DOHH2 (cell line): ENCODE measurements around the gene ATP2A3.

ENCODE experiments used
- H3F3A ChIP-seq: fragments of 200-600 bp; sonication (generic), shearing (Covaris generic); 2 replicates; pipeline ENCODE4 v1.6.0; 2016; ENCODE audit warnings: antibody characterized with exemption, mild to moderate bottlenecking; ENCODE audit not compliant: control insufficient read depth, insufficient read depth
- H3K27ac ChIP-seq: fragments of 200-600 bp; sonication (generic); 2 replicates; pipeline ENCODE4 v1.5.1; 2014; ENCODE audit warnings: low read depth, mild to moderate bottlenecking, low read length, moderate library complexity
- H3K27me3 ChIP-seq: fragments of 200-600 bp; sonication (generic); 2 replicates; pipeline ENCODE4 v1.6.1; 2014; ENCODE audit warnings: mild to moderate bottlenecking, low read length, mixed read lengths; ENCODE audit not compliant: control insufficient read depth
- H3K36me3 ChIP-seq: fragments of 200-600 bp; sonication (generic); 2 replicates; pipeline ENCODE4 v1.6.1; 2014; ENCODE audit warnings: mild to moderate bottlenecking, low read length, moderate library complexity, mixed read lengths; ENCODE audit not compliant: control insufficient read depth
- H3K4me1 ChIP-seq: fragments of 200-600 bp; sonication (generic); 2 replicates; pipeline ENCODE4 v1.6.1; 2014; ENCODE audit warnings: mild to moderate bottlenecking, low read length, mixed read lengths; ENCODE audit not compliant: control insufficient read depth
- H3K4me2 ChIP-seq: fragments of 200-600 bp; sonication (generic); 2 replicates; pipeline ENCODE4 v1.6.0; 2014; ENCODE audit warnings: mild to moderate bottlenecking, low read length, moderate library complexity
- H3K4me3 ChIP-seq: fragments of 200-600 bp; sonication (generic); 2 replicates; pipeline ENCODE4 v1.5.1; 2014; ENCODE audit warnings: mild to moderate bottlenecking, low read length, mixed read lengths
- H3K79me2 ChIP-seq: fragments of 200-600 bp; sonication (generic); 2 replicates; pipeline ENCODE4 v1.6.1; 2014; ENCODE audit warnings: mild to moderate bottlenecking, low read length, mixed read lengths; ENCODE audit not compliant: control insufficient read depth
- H3K9me2 ChIP-seq: fragments of 200-600 bp; sonication (generic); replicated peaks from 2 replicates; pipeline ENCODE4 v1.6.1; 2014; ENCODE audit warnings: mild to moderate bottlenecking, low read length, mixed read lengths; ENCODE audit not compliant: control insufficient read depth
- H3K9me3 ChIP-seq: fragments of 200-600 bp; sonication (generic); 2 replicates; pipeline ENCODE4 v1.6.1; 2014; ENCODE audit warnings: antibody characterized with exemption, low read length, mixed read lengths; ENCODE audit not compliant: control insufficient read depth, insufficient read depth
- H4K20me1 ChIP-seq: fragments of 200-600 bp; sonication (generic); 2 replicates; pipeline ENCODE4 v1.6.0; 2014; ENCODE audit warnings: low read depth, mild to moderate bottlenecking, antibody characterized with exemption, low read length, moderate library complexity; ENCODE audit not compliant: control insufficient read depth, insufficient read depth
- EZH2phosphoT487 ChIP-seq: fragments of 200-600 bp; sonication (generic); IDR thresholded peaks from 2 replicates; pipeline ENCODE4 v1.6.1; 2017; ENCODE audit warnings: borderline replicate concordance, mild to moderate bottlenecking, antibody characterized with exemption, low read length, moderate library complexity, mixed read lengths
- TF ChIP-seq, protein P1 (sequence below): fragments of 200-600 bp; sonication (generic); IDR thresholded peaks from one replicate; pipeline ENCODE4 v1.5.1; 2014; ENCODE audit warnings: antibody characterized with exemption, mild to moderate bottlenecking, low read depth, low read length; ENCODE audit not compliant: poor library complexity, severe bottlenecking

The ATP2A3 gene

GRCh38 chr17:3885970-3886369, 78.3 kb downstream of the ATP2A3 start:
- H3F3A ChIP-seq = peaks cover 2% of the 10 kb centered on the region; the same call in 1 of the 2 replicates
- no peaks in the 10 kb centered on the region for H4K20me1 ChIP-seq
- H3K79me2 ChIP-seq = no peaks in the 10 kb centered on the region
- no peak overlapping the region for H3K4me3 ChIP-seq
- TF ChIP-seq EZH2phosphoT487 = no peak
- TF ChIP-seq, protein P1, sequence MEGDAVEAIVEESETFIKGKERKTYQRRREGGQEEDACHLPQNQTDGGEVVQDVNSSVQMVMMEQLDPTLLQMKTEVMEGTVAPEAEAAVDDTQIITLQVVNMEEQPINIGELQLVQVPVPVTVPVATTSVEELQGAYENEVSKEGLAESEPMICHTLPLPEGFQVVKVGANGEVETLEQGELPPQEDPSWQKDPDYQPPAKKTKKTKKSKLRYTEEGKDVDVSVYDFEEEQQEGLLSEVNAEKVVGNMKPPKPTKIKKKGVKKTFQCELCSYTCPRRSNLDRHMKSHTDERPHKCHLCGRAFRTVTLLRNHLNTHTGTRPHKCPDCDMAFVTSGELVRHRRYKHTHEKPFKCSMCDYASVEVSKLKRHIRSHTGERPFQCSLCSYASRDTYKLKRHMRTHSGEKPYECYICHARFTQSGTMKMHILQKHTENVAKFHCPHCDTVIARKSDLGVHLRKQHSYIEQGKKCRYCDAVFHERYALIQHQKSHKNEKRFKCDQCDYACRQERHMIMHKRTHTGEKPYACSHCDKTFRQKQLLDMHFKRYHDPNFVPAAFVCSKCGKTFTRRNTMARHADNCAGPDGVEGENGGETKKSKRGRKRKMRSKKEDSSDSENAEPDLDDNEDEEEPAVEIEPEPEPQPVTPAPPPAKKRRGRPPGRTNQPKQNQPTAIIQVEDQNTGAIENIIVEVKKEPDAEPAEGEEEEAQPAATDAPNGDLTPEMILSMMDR = no peak
- H3K9me3 ChIP-seq = no peaks in the 10 kb centered on the region
- H3K27ac ChIP-seq = no peak overlapping the region
- no peak overlapping the region for H3K4me2 ChIP-seq
- no peaks in the 10 kb centered on the region for H3K9me2 ChIP-seq
- no peaks in the 10 kb centered on the region for H3K36me3 ChIP-seq
- H3K27me3 ChIP-seq = no peaks in the 10 kb centered on the region; the same call in 1 of the 2 replicates
- H3K4me1 ChIP-seq = peaks cover 22% of the 10 kb centered on the region

DNA sequence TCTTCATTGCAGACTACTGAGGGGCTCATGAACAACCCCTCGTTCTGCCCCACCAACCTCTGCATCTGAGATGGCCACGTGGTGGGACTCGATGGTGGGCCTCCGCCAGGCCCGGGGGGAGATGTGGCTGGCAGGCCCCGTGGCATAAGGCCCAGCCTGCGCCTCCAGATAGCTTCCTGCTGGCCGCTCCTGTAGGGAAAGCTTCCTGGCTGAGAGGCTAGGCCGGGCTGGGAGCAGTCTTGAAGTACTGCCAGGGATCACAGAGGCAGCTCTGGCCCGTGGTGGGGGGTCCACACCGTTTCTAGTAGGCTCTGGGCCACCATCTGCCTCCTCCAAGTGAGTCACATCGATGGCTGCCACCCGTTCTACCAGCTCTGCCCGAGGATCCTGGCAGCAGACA, 79.0 kb downstream of the ATP2A3 start:
- Histone ChIP-seq H3F3A (no peaks in the 10 kb centered on the region), H3K36me3 (no peaks in the 10 kb centered on the region), H3K27ac (no peak overlapping the region), H3K4me3 (no peak overlapping the region), H3K4me2 (no peak overlapping the region), H3K4me1 (peaks cover 15% of the 10 kb centered on the region), H3K79me2 (no peaks in the 10 kb centered on the region), H3K9me2 (no peaks in the 10 kb centered on the region), H3K27me3 (no peaks in the 10 kb centered on the region), H3K9me3 (no peaks in the 10 kb centered on the region), H4K20me1 (no peaks in the 10 kb centered on the region)
- TF ChIP-seq, protein P1 = no peak
- TF ChIP-seq EZH2phosphoT487 = no peak

- Histone ChIP-seq H3K79me2 (no peaks in the 10 kb centered on the region), H3K36me3 (no peaks in the 10 kb centered on the region), H4K20me1 (no peaks in the 10 kb centered on the region), H3K9me2 (no peaks in the 10 kb centered on the region), H3K27me3 (no peaks in the 10 kb centered on the region), H3K27ac (no peak overlapping the region), H3K4me3 (no peak overlapping the region), H3K9me3 (no peaks in the 10 kb centered on the region), H3K4me1 (peaks cover 9% of the 10 kb centered on the region), H3F3A (no peaks in the 10 kb centered on the region), H3K4me2 (no peak overlapping the region)
- TF ChIP-seq, protein P1 = no peak
- TF ChIP-seq EZH2phosphoT487 = no peak
Measured at GRCh38 chr17:3884188-3884587, 80.0 kb downstream of the ATP2A3 start.
